HG03565 (cell line): ENCODE results near the gene GMNN.
"Not testable (repeated sequence)": the region's sequence is repeated elsewhere in the genome, so short reads cannot be mapped to it uniquely, and the experiment has no call there.

Experiments used
- ATAC-seq: cut with Tn5 transposase; IDR thresholded peaks from one replicate; pipeline ENCODE4 v1.9.1; 2021; ENCODE audit warnings: mild to moderate bottlenecking, moderate library complexity; ENCODE audit not compliant: unreplicated experiment

The GMNN gene

DNA sequence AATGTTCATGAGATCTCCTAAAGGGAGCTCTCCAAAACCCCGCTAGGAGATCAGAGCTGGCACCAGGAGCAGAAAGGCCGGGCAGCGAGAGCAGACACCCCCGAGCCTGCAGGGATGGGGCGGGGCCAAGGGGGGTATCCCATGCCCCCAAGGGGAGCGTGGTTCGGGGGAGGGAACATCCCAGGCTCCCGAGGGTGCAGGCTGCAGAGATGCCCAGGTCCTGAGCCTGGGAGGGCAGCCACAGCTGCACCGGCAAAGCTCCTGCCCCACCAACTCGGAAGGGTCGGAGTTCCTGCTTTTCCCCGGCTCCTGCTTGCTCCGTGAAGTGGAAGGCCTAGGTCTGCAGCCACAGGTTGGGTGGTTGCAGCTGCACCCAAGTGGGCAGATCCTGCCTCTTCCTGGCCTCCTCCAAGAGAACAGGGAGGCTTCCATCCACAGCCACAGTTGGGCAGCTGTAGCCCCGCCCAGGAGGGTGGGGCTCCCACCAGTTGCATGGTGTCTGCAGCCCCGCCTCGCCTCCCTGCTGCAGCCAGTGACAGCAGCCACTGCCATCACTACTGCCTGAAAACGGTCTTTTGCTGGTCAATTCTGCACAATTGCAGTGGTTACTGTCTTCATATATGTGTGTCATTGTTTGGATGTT is 13.4 kb upstream of the GMNN start:
- no peak for ATAC-seq

DNA sequence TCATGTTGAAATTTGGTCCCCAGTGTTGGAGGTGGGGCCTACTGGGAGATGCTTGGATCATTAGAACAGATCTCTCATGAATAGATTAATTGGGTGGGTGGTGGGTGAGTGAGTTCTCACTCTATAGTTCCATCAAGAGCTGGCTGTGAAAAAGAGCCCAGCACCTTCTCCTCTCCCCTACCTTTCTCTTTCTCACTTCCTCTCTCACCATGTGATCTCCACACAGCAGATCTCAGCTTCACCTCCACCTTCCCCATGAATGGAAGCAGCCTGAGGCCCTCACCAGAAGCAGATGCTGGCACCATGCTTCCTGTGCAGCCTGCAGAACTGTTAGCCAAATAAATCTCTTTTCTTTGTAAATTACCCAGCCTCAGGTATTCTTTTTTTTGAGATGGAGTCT is 12.9 kb upstream of the GMNN start:
- no peak for ATAC-seq

- no peak for ATAC-seq
Measured at GRCh38 chr6:24763578-24763977, 11.2 kb upstream of the GMNN start.

DNA sequence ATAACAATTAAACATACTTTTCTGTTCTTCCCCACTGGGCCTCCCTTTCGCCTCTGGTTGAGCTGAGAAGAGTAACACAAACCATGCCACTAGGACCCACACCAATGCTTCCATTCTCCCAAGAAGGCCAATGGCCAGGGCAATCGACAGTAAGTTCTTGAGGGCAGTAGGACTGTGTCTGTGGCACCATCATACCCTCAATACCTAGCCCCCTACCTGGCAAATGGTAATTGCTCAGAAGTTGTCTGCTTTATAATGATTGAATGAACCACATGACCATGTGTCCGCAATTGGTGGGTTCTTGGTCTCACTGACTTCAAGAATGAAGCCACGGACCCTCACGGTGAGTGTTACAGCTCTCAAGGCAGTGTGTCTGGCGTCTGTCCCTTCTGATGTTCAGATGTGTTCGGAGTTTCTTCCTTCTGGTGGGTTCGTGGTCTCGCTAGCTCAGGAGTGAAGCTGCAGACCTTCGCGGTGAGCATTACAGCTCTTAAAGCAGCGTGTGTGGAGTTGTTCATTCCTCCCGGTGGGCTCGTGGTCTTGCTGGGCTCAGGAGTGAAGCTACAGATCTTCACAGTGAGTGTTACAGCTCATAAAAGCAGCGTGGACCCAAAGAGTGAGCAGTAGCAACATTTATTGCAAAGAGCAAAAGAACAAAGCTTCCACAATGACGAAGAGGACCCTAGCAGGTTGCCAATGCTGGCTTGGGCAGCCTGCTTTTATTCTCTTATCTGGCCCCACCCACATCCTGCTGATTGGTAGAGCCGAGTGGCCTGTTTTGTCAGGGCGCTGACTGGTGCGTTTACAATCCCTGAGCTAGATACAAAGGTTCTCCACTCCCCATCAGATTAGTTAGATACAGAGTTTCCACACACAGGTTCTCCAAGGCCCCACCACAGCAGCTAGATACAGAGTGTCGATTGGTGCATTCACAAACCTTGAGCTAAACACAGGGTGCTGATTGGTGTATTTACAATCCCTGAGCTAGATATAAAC is 9.6 kb upstream of the GMNN start:
- ATAC-seq = not testable (repeated sequence)

- ATAC-seq = not testable (repeated sequence)
Measured at GRCh38 chr6:24765968-24766367, 8.8 kb upstream of the GMNN start.

- no peak for ATAC-seq
Measured at GRCh38 chr6:24766680-24767462, 7.9 kb upstream of the GMNN start.

- no peak for ATAC-seq
Measured at GRCh38 chr6:24768361-24768760, 6.4 kb upstream of the GMNN start.

DNA sequence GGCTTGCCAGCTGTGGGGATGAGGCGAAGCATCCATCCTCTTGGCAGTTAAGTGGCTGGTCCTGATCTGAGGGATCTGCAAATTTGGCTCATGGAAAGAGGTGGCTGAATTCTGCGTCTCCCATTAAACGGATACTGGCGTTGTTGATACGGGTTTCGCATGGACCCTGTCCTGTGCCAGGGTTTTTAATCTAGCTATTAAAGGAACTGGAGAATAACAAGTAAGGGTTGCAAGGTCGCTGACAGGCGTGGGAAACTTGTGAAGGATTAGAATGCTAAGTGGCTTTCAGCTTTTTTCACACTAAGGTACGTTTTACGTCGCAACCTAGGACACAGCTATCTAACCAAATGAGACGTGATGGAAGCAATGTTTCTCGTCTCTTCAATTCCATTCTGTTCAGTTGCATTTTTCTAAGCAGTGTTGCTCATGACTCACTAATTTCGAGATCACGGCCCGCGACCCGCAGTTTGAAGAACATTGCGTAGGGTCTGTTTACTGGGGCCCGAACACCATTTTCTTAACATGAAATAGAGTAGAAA is 852 bp downstream of the GMNN start:
- no peak for ATAC-seq

DNA sequence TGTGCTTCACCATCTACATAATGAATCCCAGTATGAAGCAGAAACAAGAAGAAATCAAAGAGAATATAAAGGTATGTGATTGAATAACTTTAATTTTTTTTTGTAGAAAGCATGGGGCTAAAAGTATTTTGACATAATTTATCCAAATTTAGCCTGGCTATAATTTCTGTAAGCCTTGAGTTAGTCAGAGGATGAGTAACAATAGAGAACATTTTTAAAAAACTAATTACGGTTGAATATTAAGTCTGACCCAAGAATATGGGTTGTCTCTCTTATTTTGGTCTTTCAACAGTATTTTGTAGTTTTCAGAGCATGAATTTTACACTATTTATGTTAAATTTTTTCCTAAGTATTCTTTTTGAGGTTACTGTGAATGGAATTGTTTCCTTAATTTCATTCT is 2.5 kb downstream of the GMNN start:
- no peak for ATAC-seq

GRCh38 chr6:24778121-24778520 is 3.4 kb downstream of the GMNN start:
- no peak for ATAC-seq

DNA sequence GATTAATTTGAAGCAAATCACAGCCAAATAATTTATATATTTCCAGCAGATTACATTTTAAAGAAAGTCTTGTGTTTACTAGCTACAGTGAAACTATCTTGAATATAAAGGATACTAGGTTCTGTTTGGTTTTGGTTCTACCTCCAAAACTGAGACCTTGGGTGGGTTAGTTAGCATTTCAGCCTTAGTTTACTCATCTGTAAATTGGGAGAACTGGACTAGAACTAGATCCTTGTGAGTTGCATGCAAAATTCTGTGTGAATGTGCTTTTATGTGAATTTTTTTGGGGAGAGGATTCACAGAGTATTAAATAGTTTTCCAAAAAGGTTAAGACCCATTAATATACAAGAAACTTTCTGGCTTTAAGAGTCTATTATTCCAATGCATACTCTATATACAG is 4.1 kb downstream of the GMNN start:
- ATAC-seq = no peak

DNA sequence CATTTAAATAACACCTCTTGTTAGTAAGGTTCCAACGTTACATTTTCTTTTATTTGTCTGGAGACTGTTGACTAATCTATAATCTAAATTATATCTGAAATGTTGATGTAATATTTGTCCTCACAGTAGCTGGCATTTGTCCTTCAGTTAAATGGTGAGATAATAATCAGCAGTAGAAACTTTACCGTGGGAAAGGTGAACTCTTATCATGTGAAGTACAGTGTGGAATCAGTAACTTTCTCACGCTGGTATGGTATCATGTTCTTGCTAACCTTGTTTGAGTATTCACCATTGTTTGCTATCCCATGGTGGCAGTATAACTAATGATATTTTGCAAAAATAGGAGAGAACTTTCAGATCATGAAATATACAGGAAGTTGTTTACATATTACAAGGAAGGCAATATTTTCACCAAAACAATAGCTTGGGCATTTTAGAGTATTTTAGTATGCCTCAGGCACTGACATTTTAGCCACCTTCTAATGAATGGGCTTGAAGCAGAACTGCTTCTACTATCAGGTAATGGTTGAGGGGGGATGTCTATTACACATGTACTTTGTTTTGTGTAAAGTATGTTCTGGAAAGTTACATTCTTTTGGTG is 4.8 kb downstream of the GMNN start:
- ATAC-seq = peak; percentile 22

DNA sequence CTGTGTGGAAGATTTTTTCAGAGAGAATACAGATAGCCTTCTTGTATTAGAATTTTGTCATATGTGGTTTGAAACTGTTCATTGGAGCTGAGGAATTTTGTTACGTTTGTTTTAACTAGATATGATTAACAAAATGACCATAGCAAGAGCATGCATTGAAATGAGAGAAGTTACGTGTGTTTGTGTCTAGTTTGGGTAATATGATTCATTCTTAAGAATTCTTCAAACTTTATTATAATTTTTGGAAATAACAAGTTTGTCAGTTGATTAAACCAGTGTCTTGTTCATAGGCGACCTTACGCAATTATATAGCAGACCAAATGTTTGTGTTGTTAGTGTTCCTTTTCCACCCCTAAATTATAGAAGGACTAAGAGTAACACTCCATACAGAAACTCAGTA is 5.5 kb downstream of the GMNN start:
- ATAC-seq = no peak

DNA sequence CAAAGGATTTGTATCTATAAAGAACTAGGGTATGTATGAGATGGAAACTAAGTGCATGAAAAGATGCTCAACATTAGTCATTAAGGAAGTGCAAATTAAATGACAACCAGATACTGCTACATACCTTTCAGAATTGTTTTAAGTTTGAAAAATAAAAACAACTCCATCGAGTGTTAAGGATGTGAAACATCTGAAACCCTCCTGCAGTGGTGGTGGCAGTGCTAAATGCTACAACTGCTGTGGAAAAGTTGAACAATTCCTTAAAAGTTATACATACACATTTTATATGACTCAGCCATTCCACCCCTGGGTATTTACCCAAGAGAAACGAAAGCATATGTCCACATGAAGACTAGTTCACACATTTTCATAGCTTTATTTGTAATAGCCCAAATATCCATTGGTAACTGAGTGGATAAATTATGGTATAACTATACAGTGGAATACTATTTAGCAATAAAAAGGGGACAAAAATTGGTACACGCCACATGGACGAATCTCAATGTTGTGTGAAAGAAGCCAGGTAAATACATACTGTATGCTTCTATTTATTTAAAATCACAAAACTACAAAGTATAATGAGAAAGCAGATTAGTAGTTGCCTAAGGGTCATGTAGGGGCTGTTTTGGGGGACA is 13.4 kb downstream of the GMNN start:
- ATAC-seq = no peak

GRCh38 chr6:24795106-24795505 is 20.4 kb downstream of the GMNN start:
- ATAC-seq = no peak

- ATAC-seq = no peak
Measured at GRCh38 chr6:24796616-24797290, 22.0 kb downstream of the GMNN start.

- ATAC-seq = no peak
Measured at GRCh38 chr6:24797596-24798216, 23.0 kb downstream of the GMNN start.

DNA sequence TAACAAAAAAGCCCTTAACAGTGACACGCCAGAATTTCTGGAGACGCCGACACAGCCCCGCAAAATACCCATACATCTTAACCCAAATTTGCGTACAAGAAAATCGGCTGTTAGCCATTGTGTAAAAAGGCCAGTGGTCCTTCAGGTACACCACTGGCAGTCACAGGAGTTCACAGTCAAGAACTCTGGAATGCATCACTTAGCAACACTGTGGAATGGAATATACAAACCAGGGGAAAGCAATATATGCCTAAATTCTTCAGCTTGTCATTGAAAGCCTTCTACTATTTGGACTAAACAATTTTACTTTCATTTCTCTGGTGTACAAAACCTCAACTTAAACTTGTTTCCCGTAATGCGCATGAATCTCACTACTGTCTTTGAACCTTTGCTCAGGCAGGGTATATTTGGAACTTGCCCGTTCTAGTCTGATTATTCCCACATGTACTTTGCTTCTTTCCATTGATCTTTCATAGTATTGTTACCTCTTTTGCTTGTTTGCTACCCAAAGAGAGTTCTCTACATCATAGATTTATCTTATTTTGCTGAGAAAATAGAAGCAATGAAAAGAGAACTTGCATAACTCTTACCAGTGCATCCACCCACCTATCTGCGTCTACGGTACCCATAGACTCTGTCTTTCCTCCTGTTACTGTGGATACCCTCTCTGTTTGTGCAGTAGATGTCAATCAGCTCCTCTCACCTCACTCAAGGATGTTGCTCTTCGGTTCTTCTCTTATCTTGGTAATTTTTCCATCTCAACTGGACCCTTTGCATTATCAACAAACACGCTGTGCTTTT is 24.2 kb downstream of the GMNN start, which contains the start of gene ARMH2:
Gene ARMH2 (minus strand): TSS at position 178 of the 801 bp plus-strand sequence. CDS start 60 bp downstream, at position 118.
- ATAC-seq = no peak
